ENCODE measurements around the gene ZPR1. TPM values are rescaled to one million over a fixed set of nuclear protein-coding genes. Genes with fewer than 3 reads are reported as not detected.

The ZPR1 gene
- total RNA-seq, 1 experiment from 2014 or later = 139 TPM

- Histone ChIP-seq H3K27ac (ENCODE audit: low read length) (no peak overlapping the region), H3K4me3 (ENCODE audit: low read depth in 2 of 2, low read length in 2 of 2) (no peak overlapping the region), H3K27me3 (ENCODE audit: control insufficient read depth, insufficient read depth, low read length) (no peaks in the 10 kb centered on the region), H3K9me3 (ENCODE audit: control insufficient read depth, insufficient read depth, low read depth, low read length) (no peaks in the 10 kb centered on the region), H3K4me1 (ENCODE audit: control insufficient read depth, insufficient read depth, low read length) (no peaks in the 10 kb centered on the region), H3K36me3 (ENCODE audit: control insufficient read depth, insufficient read depth, low read length) (no peaks in the 10 kb centered on the region)
- ChIA-PET CTCF (interaction anchor here (0.6 kb wide), 1 partner anchor 9 kb away, joined by 3 read pairs; no protein-coding TSS in a partner anchor), POLR2A (no interaction called here)
- in situ Hi-C loops (cut with HindIII; ENCODE audit: low pct_unique_long_range_greater_than_20kb, low sequenced_read_pairs) (no loop called here), intact Hi-C loops (cut with micrococcal nuclease; ENCODE audit: unreplicated experiment) (no loop called here)
- ATAC-seq (no peak), DNase-seq (ENCODE audit: low read depth, low spot score) (no peak)
- TF ChIP-seq POLR2AphosphoS5 (IDR thresholded peaks at IDR 0.05; ENCODE audit: low read depth, low read length) = no peak
- no peak for TF ChIP-seq CTCF (IDR thresholded peaks at IDR 0.05)
- TF ChIP-seq SIN3A (IDR thresholded peaks at IDR 0.05; ENCODE audit: borderline replicate concordance, insufficient read depth, low read depth, low read length) = no peak
- TF ChIP-seq TCF7L2 (IDR thresholded peaks at IDR 0.05; ENCODE audit: low read depth, low read length) = no peak
- no peak for TF ChIP-seq REST (IDR thresholded peaks at IDR 0.05; ENCODE audit: insufficient read depth in 1 of 2, low read depth in 2 of 2, low read length in 1 of 2)
- BruUV-seq (replicated peaks) = no TSS peak
Measured at GRCh38 chr11:116819049-116819448, 31.2 kb upstream of the ZPR1 start.

- no peaks in the 10 kb centered on the region for H3K9me3 ChIP-seq (ENCODE audit: control insufficient read depth, insufficient read depth, low read depth, low read length)
- POLR2A ChIA-PET = no interaction called here
- intact Hi-C loops (cut with micrococcal nuclease; ENCODE audit: unreplicated experiment) (no loop called here), in situ Hi-C loops (cut with HindIII; ENCODE audit: low pct_unique_long_range_greater_than_20kb, low sequenced_read_pairs) (no loop called here)
- no peak for ATAC-seq
- H3K4me1 ChIP-seq (ENCODE audit: control insufficient read depth, insufficient read depth, low read length) = no peaks in the 10 kb centered on the region
- H3K27me3 ChIP-seq (ENCODE audit: control insufficient read depth, insufficient read depth, low read length) = no peaks in the 10 kb centered on the region
- BruUV-seq (replicated peaks) = no TSS peak
- CTCF ChIA-PET = no interaction called here
- no peak overlapping the region for H3K27ac ChIP-seq (ENCODE audit: low read length)
- no peaks in the 10 kb centered on the region for H3K36me3 ChIP-seq (ENCODE audit: control insufficient read depth, insufficient read depth, low read length)
- no peak for TF ChIP-seq TCF7L2 (IDR thresholded peaks at IDR 0.05; ENCODE audit: low read depth, low read length)
- no peak for TF ChIP-seq SIN3A (IDR thresholded peaks at IDR 0.05; ENCODE audit: borderline replicate concordance, insufficient read depth, low read depth, low read length)
- TF ChIP-seq REST (IDR thresholded peaks at IDR 0.05; ENCODE audit: insufficient read depth in 1 of 2, low read depth in 2 of 2, low read length in 1 of 2) = no peak
- TF ChIP-seq CTCF (IDR thresholded peaks at IDR 0.05) = no peak
- TF ChIP-seq POLR2AphosphoS5 (IDR thresholded peaks at IDR 0.05; ENCODE audit: low read depth, low read length) = no peak
- DNase-seq (ENCODE audit: low read depth, low spot score) = no peak
- no peak overlapping the region for H3K4me3 ChIP-seq (ENCODE audit: low read depth in 2 of 2, low read length in 2 of 2)
Measured at GRCh38 chr11:116814502-116814901, 26.7 kb upstream of the ZPR1 start.

All from Panc1 (cell line).